HL-60 (cell line): ENCODE measurements around the gene TMEM151A.

Experiments used
- CTCF ChIP-seq: IDR thresholded peaks from one replicate; pipeline ENCODE4 v1.5.1; 2011; ENCODE audit warnings: low read length, control low read depth, inconsistent platforms; ENCODE audit not compliant: insufficient read depth
- POLR2AphosphoS5 ChIP-seq: IDR thresholded peaks from 2 replicates; pipeline ENCODE4 v1.6.1; 2012; ENCODE audit warnings: low read depth
- REST ChIP-seq: IDR thresholded peaks from 2 replicates; pipeline ENCODE4 v1.6.1; 2012; ENCODE audit warnings: low read depth; ENCODE audit not compliant: insufficient replicate concordance

GRCh38 chr11:66343176-66343575, 51.5 kb downstream of the TMEM151A start:
- TF ChIP-seq CTCF (no peak), POLR2AphosphoS5 (no peak), REST (no peak)
